Measurements from ENCODE around the gene RAB12.
A peak's percentile ranks its signal among the peaks of the same experiment; 100 is the strongest.
"Not testable (repeated sequence)": the region's sequence is repeated elsewhere in the genome, so short reads cannot be mapped to it uniquely, and the experiment has no call there.

RAB12 gene

GRCh38 chr18:8634508-8634907, 25.3 kb downstream of the RAB12 start:
- ChIA-PET POLR2A (no interaction called here), CTCF (interaction anchor here (1.4 to 1.6 kb wide), 2 partner anchors 11 to 28 kb away, joined by 3 to 7 read pairs; no protein-coding TSS in a partner anchor)
- TF ChIP-seq CTCF (IDR thresholded peaks at IDR 0.05; ENCODE audit: control extremely low read depth, extremely low read depth, low read depth, missing control alignments) = no peak
- no peak for DNase-seq (ENCODE audit: extremely low spot score)

- TF ChIP-seq CTCF (IDR thresholded peaks at IDR 0.05; ENCODE audit: control extremely low read depth, extremely low read depth, low read depth, missing control alignments) = no peak
- CTCF ChIA-PET = interaction anchor here (1.4 to 1.6 kb wide), 2 partner anchors 12 to 27 kb away, joined by 3 to 7 read pairs; no protein-coding TSS in a partner anchor
- POLR2A ChIA-PET = no interaction called here
- no peak for DNase-seq (ENCODE audit: extremely low spot score)
These were observed 25.9 kb downstream of the RAB12 start for GRCh38 chr18:8635087-8635486.

DNA sequence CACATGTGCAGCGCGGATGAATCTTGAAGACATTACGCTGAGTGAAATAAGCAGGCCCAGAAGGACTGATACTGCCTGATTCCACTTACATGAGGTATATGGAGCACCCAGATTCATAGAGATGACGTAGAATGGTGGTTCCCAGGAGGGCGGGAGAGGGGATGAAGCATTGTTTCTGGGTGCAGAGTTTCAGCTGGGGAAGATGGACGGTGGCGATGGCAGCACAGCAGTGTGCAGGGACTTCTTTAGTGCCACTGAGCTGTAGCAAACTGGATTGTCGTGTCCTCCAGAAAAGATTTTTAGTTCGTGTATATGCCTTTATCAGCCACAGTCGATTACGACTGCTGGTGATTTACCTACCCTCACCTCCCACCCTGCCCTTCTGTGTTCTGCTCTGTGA, 30.5 kb downstream of the RAB12 start:
- ChIA-PET POLR2A (no interaction called here), CTCF (interaction anchor here (0.7 to 10.0 kb wide), 5 partner anchors 14 to 342 kb away, joined by 3 to 94 read pairs (median 5); no protein-coding TSS in a partner anchor)
- no peak for DNase-seq (ENCODE audit: extremely low spot score)
- TF ChIP-seq CTCF (IDR thresholded peaks at IDR 0.05; ENCODE audit: control extremely low read depth, extremely low read depth, low read depth, missing control alignments) = no peak

GRCh38 chr18:8643326-8643878, 34.2 kb downstream of the RAB12 start:
- POLR2A ChIA-PET = no interaction called here
- DNase-seq (ENCODE audit: extremely low spot score) = no peak

DNA sequence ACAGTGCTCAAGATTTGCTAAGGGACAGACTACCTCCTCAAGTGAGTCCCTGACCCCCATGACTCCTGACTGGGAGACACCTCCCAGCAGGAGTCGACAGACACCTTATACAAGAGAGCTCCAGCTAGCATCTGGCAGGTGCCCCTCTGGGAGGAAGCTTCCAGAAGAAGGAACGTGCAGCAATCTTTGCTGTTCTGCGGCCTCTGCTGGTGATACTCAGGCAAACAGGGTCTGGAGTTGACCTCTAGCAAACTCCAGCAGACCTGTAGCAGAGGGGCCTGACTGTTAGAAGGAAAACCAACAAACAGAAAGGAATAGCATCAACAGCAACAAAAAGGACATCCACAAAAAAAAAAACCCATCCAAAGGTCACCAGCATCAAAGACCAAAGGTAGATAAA, 38.1 kb downstream of the RAB12 start:
- POLR2A ChIA-PET; DNase-seq (ENCODE audit: extremely low spot score): not testable (repeated sequence)
- CTCF ChIA-PET = interaction anchor here (1.3 kb wide), 1 partner anchor 22 kb away, joined by 3 read pairs; no protein-coding TSS in a partner anchor

More at GRCh38 chr18:8643326-8643878, 34.2 kb downstream of the RAB12 start:
- CTCF ChIA-PET = interaction anchor here (1.2 to 10.0 kb wide), 4 partner anchors 11 to 53 kb away, joined by 3 to 94 read pairs (median 6); partner anchors contain the start of gene RAB12
- no peak for TF ChIP-seq CTCF (IDR thresholded peaks at IDR 0.05; ENCODE audit: control extremely low read depth, extremely low read depth, low read depth, missing control alignments)

DNA sequence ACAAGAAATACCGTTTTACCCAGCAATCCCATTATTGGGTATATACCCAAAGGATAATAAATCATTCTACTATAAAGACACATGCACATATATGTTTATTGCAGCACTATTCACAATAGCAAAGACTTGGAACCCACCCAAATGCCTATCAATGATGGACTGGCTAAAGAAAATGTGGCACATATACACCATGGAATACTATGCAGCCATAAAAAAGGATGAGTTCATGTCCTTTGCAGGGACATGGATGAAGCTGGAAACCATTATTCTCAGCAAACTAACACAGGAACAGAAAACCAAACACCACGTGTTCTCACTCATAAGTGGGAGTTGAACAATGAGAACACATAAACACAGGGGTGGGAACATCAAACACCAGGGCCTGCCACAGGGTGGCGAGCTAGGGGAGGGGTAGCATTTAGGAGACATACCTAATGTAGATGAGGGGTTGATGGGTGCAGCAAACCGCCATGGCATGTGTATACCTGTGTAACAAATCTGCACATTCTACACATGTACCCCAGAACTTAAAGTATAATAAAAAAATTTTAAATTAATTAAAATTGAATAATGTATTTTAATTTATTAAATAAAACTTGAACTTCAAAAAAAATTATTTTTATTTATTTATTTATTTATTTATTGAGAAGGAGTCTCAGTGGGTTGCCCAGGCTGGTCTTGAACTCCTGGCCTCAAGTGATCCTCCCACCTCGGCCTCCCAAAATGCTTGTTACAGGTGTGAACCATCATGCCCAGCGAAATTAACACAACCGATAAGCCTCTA, 42.4 kb downstream of the RAB12 start:
- POLR2A ChIA-PET; DNase-seq (ENCODE audit: extremely low spot score): not testable (repeated sequence)
- CTCF ChIA-PET = interaction anchor here (2.5 to 6.4 kb wide), 4 partner anchors 10 to 337 kb away, joined by 9 to 94 read pairs (median 34); no protein-coding TSS in a partner anchor

- DNase-seq (ENCODE audit: extremely low spot score) = peak; percentile 39
- POLR2A ChIA-PET = no interaction called here
- CTCF ChIA-PET = interaction anchor here (0.7 to 6.4 kb wide), 22 partner anchors 7 to 1986 kb away, joined by 3 to 94 read pairs (median 4); no protein-coding TSS in a partner anchor
- peak; percentile 66 for TF ChIP-seq CTCF (IDR thresholded peaks at IDR 0.05; ENCODE audit: control extremely low read depth, extremely low read depth, low read depth, missing control alignments)
These were observed 45.5 kb downstream of the RAB12 start for GRCh38 chr18:8654503-8655451.

Measured in GM10248 (cell line).